Keratinocyte (primary cell): Measurements from ENCODE around the gene C2.

Source experiments
- EZH2 ChIP-seq: IDR thresholded peaks from one replicate; pipeline ENCODE4 v1.6.1; 2012; ENCODE audit warnings: inconsistent platforms, mild to moderate bottlenecking, low read length, moderate library complexity
- TF ChIP-seq, protein P1 (sequence below), 3 experiments: IDR thresholded peaks in 1 of 3; conservative IDR thresholded peaks in 1 of 3; optimal IDR thresholded peaks in 1 of 3; 2 replicates in 2 of 3; 3 replicates in 1 of 3; pipeline versions ENCODE3 to v1.5.1; 2011; ENCODE audit warnings: low read length in 3 of 3, mild to moderate bottlenecking in 3 of 3, moderate library complexity in 2 of 3, control low read depth in 1 of 3, inconsistent platforms in 1 of 3; ENCODE audit not compliant: insufficient read depth in 2 of 3; ENCODE audit errors: extremely low read depth in 1 of 3

DNA sequence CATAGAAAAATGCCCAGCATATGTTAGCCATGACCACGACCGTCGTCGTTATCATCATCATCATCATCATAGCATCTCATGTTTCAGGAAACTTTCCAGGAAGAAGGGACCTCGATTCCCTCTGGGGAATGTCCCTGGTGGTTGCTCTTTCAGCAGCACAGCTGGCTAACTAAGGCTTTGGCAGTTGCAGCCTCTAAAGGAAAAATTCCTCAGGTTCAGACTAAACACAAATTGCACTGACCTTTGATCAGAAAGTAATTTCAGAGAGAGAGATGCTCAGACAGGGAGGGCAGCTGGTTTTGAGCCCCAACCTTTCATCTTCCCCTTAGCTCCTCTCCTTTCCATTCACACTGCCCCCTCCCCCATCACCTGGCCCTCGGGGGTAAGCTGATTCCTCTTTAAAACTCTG, 12.7 kb downstream of the C2 start:
- TF ChIP-seq, protein P1, sequence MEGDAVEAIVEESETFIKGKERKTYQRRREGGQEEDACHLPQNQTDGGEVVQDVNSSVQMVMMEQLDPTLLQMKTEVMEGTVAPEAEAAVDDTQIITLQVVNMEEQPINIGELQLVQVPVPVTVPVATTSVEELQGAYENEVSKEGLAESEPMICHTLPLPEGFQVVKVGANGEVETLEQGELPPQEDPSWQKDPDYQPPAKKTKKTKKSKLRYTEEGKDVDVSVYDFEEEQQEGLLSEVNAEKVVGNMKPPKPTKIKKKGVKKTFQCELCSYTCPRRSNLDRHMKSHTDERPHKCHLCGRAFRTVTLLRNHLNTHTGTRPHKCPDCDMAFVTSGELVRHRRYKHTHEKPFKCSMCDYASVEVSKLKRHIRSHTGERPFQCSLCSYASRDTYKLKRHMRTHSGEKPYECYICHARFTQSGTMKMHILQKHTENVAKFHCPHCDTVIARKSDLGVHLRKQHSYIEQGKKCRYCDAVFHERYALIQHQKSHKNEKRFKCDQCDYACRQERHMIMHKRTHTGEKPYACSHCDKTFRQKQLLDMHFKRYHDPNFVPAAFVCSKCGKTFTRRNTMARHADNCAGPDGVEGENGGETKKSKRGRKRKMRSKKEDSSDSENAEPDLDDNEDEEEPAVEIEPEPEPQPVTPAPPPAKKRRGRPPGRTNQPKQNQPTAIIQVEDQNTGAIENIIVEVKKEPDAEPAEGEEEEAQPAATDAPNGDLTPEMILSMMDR (optimal IDR thresholded peaks at IDR 0.05 in 1 of 3, IDR thresholded peaks at IDR 0.05 in 1 of 3, conservative IDR thresholded peaks at IDR 0.05 in 1 of 3; ENCODE audit: extremely low read depth in 1 of 3, insufficient read depth in 2 of 3, low read length in 3 of 3) = no peak
- TF ChIP-seq EZH2 = no peak
